K562 (cell line): Measurements from ENCODE around the gene PGPEP1. TPM values are rescaled to one million over a fixed set of nuclear protein-coding genes. Genes with fewer than 3 reads are reported as not detected.
A peak's percentile ranks its signal among the peaks of the same experiment; 100 is the strongest.

Experiments used
- ATF6 ChIP-seq: sonication (generic); formaldehyde crosslinking; IDR thresholded peaks from 2 replicates; pipeline ENCODE4 v1.4.0; 2020; ENCODE audit warnings: mild to moderate bottlenecking, missing genetic modification reagents
- ATF7 ChIP-seq: fragments of 450-650 bp; IDR thresholded peaks from 2 replicates; pipeline ENCODE4 v1.7.1; 2014; ENCODE audit warnings: mild to moderate bottlenecking, moderate library complexity
- CBX3 ChIP-seq, 2 experiments: IDR thresholded peaks; 1 replicate in 1 of 2; 2 replicates in 1 of 2; pipeline ENCODE4 v1.6.1; 2012; ENCODE audit warnings: inconsistent platforms in 2 of 2, low read length in 2 of 2, borderline replicate concordance in 1 of 2, control low read depth in 1 of 2
- CBX5 ChIP-seq: IDR thresholded peaks from 2 replicates; pipeline ENCODE4 v1.6.1; 2014; ENCODE audit warnings: low read depth, borderline replicate concordance
- CHD1 ChIP-seq: fragments of 200-600 bp; sonication (generic); IDR thresholded peaks from one replicate; pipeline ENCODE4 v1.6.1; 2012; ENCODE audit warnings: mild to moderate bottlenecking, moderate library complexity, low read length, inconsistent platforms
- FOSL1 ChIP-seq: fragments of 200-800 bp; sonication (Bioruptor generic); conservative IDR thresholded peaks from 2 replicates; pipeline ENCODE4 v1.6.1; 2016; ENCODE audit warnings: missing genetic modification characterization, missing compliant biosample characterization
- FUS ChIP-seq: fragments of 200-400 bp; formaldehyde crosslinking; optimal IDR thresholded peaks from 2 replicates; pipeline ENCODE3; 2017; ENCODE audit warnings: low read depth, low read length
- HMG20A ChIP-seq: fragments of 450-650 bp; formaldehyde crosslinking; conservative IDR thresholded peaks from 2 replicates; pipeline ENCODE4 v1.4.0; 2020; ENCODE audit warnings: mild to moderate bottlenecking, mixed read lengths
- ILK ChIP-seq: fragments of 450-650 bp; IDR thresholded peaks from 2 replicates; pipeline ENCODE4 v1.6.1; 2016; ENCODE audit warnings: missing genetic modification characterization, low read depth, mild to moderate bottlenecking, missing compliant biosample characterization, moderate library complexity, borderline replicate concordance
- KAT8 ChIP-seq: fragments of 450-650 bp; IDR thresholded peaks from 2 replicates; pipeline ENCODE4 v1.6.1; 2016; ENCODE audit warnings: low read depth, mild to moderate bottlenecking
- MAFK ChIP-seq: IDR thresholded peaks from 2 replicates; pipeline ENCODE4 v1.6.1; 2011; ENCODE audit warnings: low read length, improper control_type of control experiment
- MEIS2 ChIP-seq: fragments of 450-650 bp; IDR thresholded peaks from 2 replicates; pipeline ENCODE4 v1.6.1; 2014; ENCODE audit warnings: mild to moderate bottlenecking; ENCODE audit not compliant: partially characterized antibody
- MLX ChIP-seq, 2 experiments: fragments of 450-650 bp in 1 of 2; sonication (generic) in 1 of 2; formaldehyde crosslinking; conservative IDR thresholded peaks; 2 replicates each; pipeline versions ENCODE4 v1.4.0 to v1.8.1; 2020 to 2022; ENCODE audit warnings: mild to moderate bottlenecking in 1 of 2, missing genetic modification reagents in 1 of 2
- NCOA1 ChIP-seq: fragments of 450-650 bp; IDR thresholded peaks from 2 replicates; pipeline ENCODE4 v1.6.1; 2016; ENCODE audit warnings: low read depth
- NCOA4 ChIP-seq: fragments of 450-650 bp; IDR thresholded peaks from 2 replicates; pipeline ENCODE4 v1.6.1; 2018; ENCODE audit warnings: mild to moderate bottlenecking; ENCODE audit not compliant: partially characterized antibody
- PHTF2 ChIP-seq: fragments of 250-450 bp; sonication (Bioruptor Pico); IDR thresholded peaks from 2 replicates; pipeline ENCODE4 v1.5.0; 2021; ENCODE audit warnings: mild to moderate bottlenecking
- PRMT5 ChIP-seq: sonication (generic); formaldehyde crosslinking; IDR thresholded peaks from 2 replicates; pipeline ENCODE4 v1.5.0; 2020; ENCODE audit warnings: missing genetic modification reagents
- RBM25 ChIP-seq: fragments of 200-400 bp; formaldehyde crosslinking; IDR thresholded peaks from 2 replicates; pipeline ENCODE4 v1.6.1; 2018; ENCODE audit warnings: low read length, low read depth, moderate library complexity; ENCODE audit not compliant: severe bottlenecking
- RCOR1 ChIP-seq, 2 experiments: IDR thresholded peaks; 2 replicates each; pipeline ENCODE4 v1.6.1; 2012; ENCODE audit warnings: low read depth in 2 of 2, low read length in 2 of 2, borderline replicate concordance in 1 of 2, improper control_type of control experiment in 1 of 2
- TAF15 ChIP-seq: fragments of 200-400 bp; formaldehyde crosslinking; IDR thresholded peaks from 2 replicates; pipeline ENCODE4 v1.6.1; 2017; ENCODE audit warnings: mild to moderate bottlenecking, low read depth, low read length, moderate library complexity
- TCF15 ChIP-seq: fragments of 250-450 bp; sonication (Bioruptor Pico); IDR thresholded peaks from 2 replicates; pipeline ENCODE4 v1.8.0; 2022; ENCODE audit warnings: moderate library complexity, mild to moderate bottlenecking, inconsistent platforms
- TEAD1 ChIP-seq, 2 experiments: fragments of 450-650 bp in 1 of 2; sonication (generic) in 1 of 2; formaldehyde crosslinking; IDR thresholded peaks; 2 replicates each; pipeline versions ENCODE4 v1.4.0 to v1.8.0; 2020 to 2022; ENCODE audit warnings: mild to moderate bottlenecking in 2 of 2, missing genetic modification reagents in 1 of 2
- ZNF175 ChIP-seq: fragments of 200-800 bp; sonication (Bioruptor generic); IDR thresholded peaks from 2 replicates; pipeline ENCODE4 v1.6.1; 2016; ENCODE audit warnings: low read depth, mild to moderate bottlenecking, missing genetic modification characterization, missing compliant biosample characterization
- ZNF212 ChIP-seq: fragments of 450-650 bp; formaldehyde crosslinking; IDR thresholded peaks from 2 replicates; pipeline ENCODE4 v1.4.0; 2020; ENCODE audit warnings: mild to moderate bottlenecking
- ZNF224 ChIP-seq: sonication (generic); formaldehyde crosslinking; IDR thresholded peaks from 2 replicates; pipeline ENCODE4 v1.8.0; 2022; ENCODE audit warnings: mild to moderate bottlenecking, missing genetic modification reagents
- ZNF445 ChIP-seq: fragments of 250-450 bp; sonication (Bioruptor Pico); IDR thresholded peaks from 2 replicates; pipeline ENCODE4 v1.4.0; 2020; ENCODE audit warnings: low read depth, mild to moderate bottlenecking, moderate library complexity
- ZNF696 ChIP-seq: fragments of 250-450 bp; sonication (Bioruptor Pico); conservative IDR thresholded peaks from 2 replicates; pipeline ENCODE4 v1.4.0; 2020; ENCODE audit warnings: mild to moderate bottlenecking, moderate library complexity
- polyA plus RNA-seq, 8 experiments: library from polyadenylated mRNA; depleted of rRNA in 4 of 8; stranded (reverse) in 5 of 8; unstranded in 3 of 8; fragments of >200 nt; fragmentation: Nextera tagmentation in 2 of 8; fragmentation: Illumina TruSeq in 1 of 8; extraction: Ambion mirVana in 2 of 8; extraction: Trizol in 1 of 8; gene quantifications; 2 replicates each; pipeline versions ENCODE4 v1.2.1 to v1.2.3, GENCODE V29; 2011 to 2014; ENCODE audit warnings: inconsistent platforms in 1 of 8, missing spikeins in 1 of 8
- total RNA-seq, 7 experiments: library from RNA; depleted of rRNA in 6 of 7; stranded (reverse); fragments of >200 nt in 6 of 7; fragmentation: Illumina TruSeq in 2 of 7; extraction: Trizol in 2 of 7; gene quantifications; 2 replicates each; pipeline versions ENCODE4 v1.2.1 to v1.2.3, GENCODE V29; 2011 to 2021; ENCODE audit warnings: low replicate concordance in 1 of 7

Gene PGPEP1
- total and polyA plus RNA-seq, 9 of the 15 experiments (the other 6 are each of a cell fraction or from before 2014, with no cell fraction given) = 10.0 to 69.6 (median 33.5) TPM

- TF ChIP-seq ZNF696 (CRISPR knock-in tag) (no peak), CBX3 (IDR thresholded peaks at IDR 0.05; ENCODE audit: borderline replicate concordance in 1 of 2, low read length in 2 of 2) (peak in 1 of 2 experiments; percentile 93; a peak in 2 of 3 replicates), HMG20A (CRISPR knock-in tag) (no peak), ATF6 (CRISPR knock-in tag) (no peak), NCOA4 (no peak), ZNF224 (CRISPR knock-in tag) (no peak), RBM25 (no peak), NCOA1 (peak; percentile 56), MAFK (no peak; the same call in 1 of the 2 replicates), KAT8 (no peak), FOSL1 (peak; percentile 49), TCF15 (CRISPR knock-in tag) (no peak), CBX5 (peak; percentile 77), ZNF175 (CRISPR knock-in tag) (peak; percentile 82; the same call in 1 of the 2 replicates), TAF15 (no peak), RCOR1 (IDR thresholded peaks at IDR 0.05; ENCODE audit: borderline replicate concordance in 1 of 2, low read depth in 2 of 2, low read length in 2 of 2) (peak; percentile 18 to 96; a peak in 2 of 4 replicates), CHD1 (no peak), PHTF2 (CRISPR knock-in tag) (no peak), PRMT5 (CRISPR knock-in tag) (0 out of 2 replicates have a peak, but pooled peaks have one; percentile 73), MLX (CRISPR knock-in tag; conservative IDR thresholded peaks at IDR 0.05) (peak in 1 of 2 experiments; percentile 72; a peak in 1 of 4 replicates), ZNF212 (CRISPR knock-in tag) (no peak), MEIS2 (no peak), ATF7 (peak; percentile 84), FUS (no peak), ILK (tag) (no peak), TEAD1 (CRISPR knock-in tag; IDR thresholded peaks at IDR 0.05) (peak; percentile 49 to 84; a peak in 3 of 4 replicates), ZNF445 (CRISPR knock-in tag) (no peak)
These were observed 45.5 kb downstream of the PGPEP1 start, which contains the start of gene GDF15 (continued) for GRCh38 chr19:18385675-18386542.
